CD4-positive, alpha-beta T cell (primary cell): ENCODE data around the gene SLC22A5. TPM values are rescaled to one million over a fixed set of nuclear protein-coding genes. Genes with fewer than 3 reads are reported as not detected.

Source experiments
- ATAC-seq: fragments of 200-7000 bp; cut with Tn5 transposase; one replicate; pipeline ENCODE4 v1.10.0; 2022; ENCODE audit warnings: mild to moderate bottlenecking; ENCODE audit not compliant: poor library complexity
- CTCF ChIA-PET: fragments of 350-600 bp; sonication (Branson Sonifier 250); formaldehyde crosslinking; loops from one replicate; lab custom pipeline; 2021; ENCODE audit warnings: antibody characterized with exemption, inconsistent platforms; lab: Charles Lee
- POLR2A ChIA-PET: fragments of 350-600 bp; sonication (Branson Sonifier 250); formaldehyde crosslinking; loops from one replicate; lab custom pipeline; 2021; ENCODE audit warnings: antibody characterized with exemption, inconsistent platforms; lab: Charles Lee
- DNase-seq, 14 experiments: peaks; one replicate each; pipeline ENCODE4 v3.0.0-alpha.2; 2013 to 2020; ENCODE audit warnings: mixed read lengths in 2 of 14
- H3K27ac ChIP-seq, 2 donors: one replicate each; pipeline versions ENCODE4 v1.5.1 to v1.7.0; 2013; ENCODE audit warnings: low read length in 2 of 2, low read depth in 1 of 2, mild to moderate bottlenecking in 1 of 2
- H3K27me3 ChIP-seq, 2 experiments: 1 replicate in 1 of 2; 2 replicates in 1 of 2; pipeline versions ENCODE4 v1.6.1 to v1.7.0; 2013; ENCODE audit warnings: low read length in 2 of 2, control low read depth in 1 of 2, mild to moderate bottlenecking in 1 of 2, moderate library complexity in 1 of 2; ENCODE audit not compliant: insufficient read depth in 2 of 2, control insufficient read depth in 1 of 2
- H3K36me3 ChIP-seq: one replicate; pipeline ENCODE4 v1.6.1; 2013; ENCODE audit warnings: low read length, control low read depth; ENCODE audit not compliant: insufficient read depth
- H3K4me1 ChIP-seq: one replicate; pipeline ENCODE4 v1.6.1; 2013; ENCODE audit warnings: low read length, control low read depth; ENCODE audit not compliant: insufficient read depth
- H3K4me3 ChIP-seq: one replicate; pipeline ENCODE4 v1.5.1; 2013; ENCODE audit warnings: mild to moderate bottlenecking, low read length, moderate library complexity
- H3K9me3 ChIP-seq, 2 experiments: 1 replicate in 1 of 2; 2 replicates in 1 of 2; pipeline versions ENCODE4 v1.6.1 to v1.7.0; 2013; ENCODE audit warnings: low read length in 2 of 2, mild to moderate bottlenecking in 2 of 2, control low read depth in 1 of 2, moderate library complexity in 1 of 2; ENCODE audit not compliant: control insufficient read depth in 1 of 2, insufficient read depth in 1 of 2
- H3K27ac Mint-ChIP-seq: one replicate; pipeline ENCODE4 v1.8.0; 2020; ENCODE audit warnings: mixed read lengths
- H3K27me3 Mint-ChIP-seq: one replicate; pipeline ENCODE4 v1.8.0; 2021; ENCODE audit warnings: mixed read lengths
- H3K36me3 Mint-ChIP-seq: one replicate; pipeline ENCODE4 v1.8.0; 2021; ENCODE audit warnings: low read depth, mixed read lengths
- H3K4me1 Mint-ChIP-seq: one replicate; pipeline ENCODE4 v1.8.0; 2021; ENCODE audit warnings: low read depth, mixed read lengths
- H3K4me3 Mint-ChIP-seq: one replicate; pipeline ENCODE4 v1.8.0; 2020; ENCODE audit warnings: mild to moderate bottlenecking, mixed read lengths
- H3K9me3 Mint-ChIP-seq: one replicate; pipeline ENCODE4 v1.8.0; 2020; ENCODE audit warnings: mixed read lengths
- intact Hi-C, 2 experiments: fragments of 100-400 bp; cut with DNase I in 1 of 2; cut with micrococcal nuclease in 1 of 2; formaldehyde crosslinking; loops; one replicate each; pipeline versions ENCODE4 v1.15.1 to v1.9.0; 2023 to 2025; cut with DNase I, micrococcal nuclease
- total RNA-seq, 174 experiments: library from RNA in 2 of 174; stranded (reverse) in 2 of 174; gene quantifications; one replicate each; pipeline ENCODE4 v1.2.3 and lab custom pipeline; 2021 to 2026
- TF ChIP-seq, protein P1 (sequence below): fragments of 200-600 bp; IDR thresholded peaks from one replicate; pipeline ENCODE4 v1.8.0; 2022; ENCODE audit warnings: antibody characterized with exemption, mild to moderate bottlenecking

The SLC22A5 gene
- total RNA-seq, 2 experiments from 2014 or later: 4.3 to 4.5 TPM

DNA sequence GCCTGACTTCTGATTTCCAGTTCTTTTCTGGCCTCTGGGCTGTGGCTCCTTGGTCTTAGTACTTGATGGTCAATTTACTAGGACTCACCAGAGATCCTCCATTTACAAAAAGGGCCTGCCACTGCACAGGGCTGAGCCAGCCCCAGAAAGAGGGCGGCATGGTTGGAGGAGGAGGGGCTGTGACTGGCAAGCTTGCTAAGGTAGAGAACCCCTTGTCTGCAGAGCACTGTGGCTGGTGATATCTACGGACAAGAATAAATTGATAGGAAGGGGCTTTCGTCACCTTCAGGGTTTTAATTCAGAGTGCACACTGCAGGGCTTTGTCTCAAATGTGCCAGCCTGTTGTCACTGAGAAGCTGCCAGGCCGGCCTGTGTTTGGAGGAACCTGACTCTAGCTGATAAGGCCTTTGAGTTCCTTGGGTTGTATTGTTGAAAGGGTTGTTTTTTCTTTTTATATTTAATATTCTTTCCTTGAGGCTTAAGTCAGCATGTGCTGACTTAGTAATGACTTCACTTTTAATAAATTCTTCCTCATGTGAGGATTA lies 15.1 kb downstream of the SLC22A5 start:
- no peaks in the 10 kb centered on the region for H3K36me3 Mint-ChIP-seq
- no peak overlapping the region for H3K4me3 Mint-ChIP-seq
- Histone ChIP-seq H3K9me3 (no peaks in the 10 kb centered on the region), H3K4me3 (no peak overlapping the region), H3K36me3 (peaks cover 2% of the 10 kb centered on the region), H3K27ac (no peak overlapping the region), H3K4me1 (peaks cover 27% of the 10 kb centered on the region), H3K27me3 (no peaks in the 10 kb centered on the region)
- ATAC-seq (no peak), DNase-seq (no peak)
- no peak overlapping the region for H3K27ac Mint-ChIP-seq
- POLR2A ChIA-PET: interaction anchor here (4.6 kb wide), 1 partner anchor 107 kb away, joined by 32 read pairs; the partner anchor contains the start of gene IRF1
- no peaks in the 10 kb centered on the region for H3K27me3 Mint-ChIP-seq
- CTCF ChIA-PET: interaction anchor here (7.1 kb wide), 1 partner anchor 116 kb away, joined by 104 read pairs; no protein-coding TSS in a partner anchor
- no peaks in the 10 kb centered on the region for H3K9me3 Mint-ChIP-seq
- intact Hi-C loops: loop anchor here (1.0 to 10.0 kb wide), 6 partner anchors 38 to 498 kb away; partner anchors contain the start of gene IL3 (in 1 of the 2)
- peaks cover 25% of the 10 kb centered on the region for H3K4me1 Mint-ChIP-seq
- TF ChIP-seq, protein P1, sequence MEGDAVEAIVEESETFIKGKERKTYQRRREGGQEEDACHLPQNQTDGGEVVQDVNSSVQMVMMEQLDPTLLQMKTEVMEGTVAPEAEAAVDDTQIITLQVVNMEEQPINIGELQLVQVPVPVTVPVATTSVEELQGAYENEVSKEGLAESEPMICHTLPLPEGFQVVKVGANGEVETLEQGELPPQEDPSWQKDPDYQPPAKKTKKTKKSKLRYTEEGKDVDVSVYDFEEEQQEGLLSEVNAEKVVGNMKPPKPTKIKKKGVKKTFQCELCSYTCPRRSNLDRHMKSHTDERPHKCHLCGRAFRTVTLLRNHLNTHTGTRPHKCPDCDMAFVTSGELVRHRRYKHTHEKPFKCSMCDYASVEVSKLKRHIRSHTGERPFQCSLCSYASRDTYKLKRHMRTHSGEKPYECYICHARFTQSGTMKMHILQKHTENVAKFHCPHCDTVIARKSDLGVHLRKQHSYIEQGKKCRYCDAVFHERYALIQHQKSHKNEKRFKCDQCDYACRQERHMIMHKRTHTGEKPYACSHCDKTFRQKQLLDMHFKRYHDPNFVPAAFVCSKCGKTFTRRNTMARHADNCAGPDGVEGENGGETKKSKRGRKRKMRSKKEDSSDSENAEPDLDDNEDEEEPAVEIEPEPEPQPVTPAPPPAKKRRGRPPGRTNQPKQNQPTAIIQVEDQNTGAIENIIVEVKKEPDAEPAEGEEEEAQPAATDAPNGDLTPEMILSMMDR: no peak

DNA sequence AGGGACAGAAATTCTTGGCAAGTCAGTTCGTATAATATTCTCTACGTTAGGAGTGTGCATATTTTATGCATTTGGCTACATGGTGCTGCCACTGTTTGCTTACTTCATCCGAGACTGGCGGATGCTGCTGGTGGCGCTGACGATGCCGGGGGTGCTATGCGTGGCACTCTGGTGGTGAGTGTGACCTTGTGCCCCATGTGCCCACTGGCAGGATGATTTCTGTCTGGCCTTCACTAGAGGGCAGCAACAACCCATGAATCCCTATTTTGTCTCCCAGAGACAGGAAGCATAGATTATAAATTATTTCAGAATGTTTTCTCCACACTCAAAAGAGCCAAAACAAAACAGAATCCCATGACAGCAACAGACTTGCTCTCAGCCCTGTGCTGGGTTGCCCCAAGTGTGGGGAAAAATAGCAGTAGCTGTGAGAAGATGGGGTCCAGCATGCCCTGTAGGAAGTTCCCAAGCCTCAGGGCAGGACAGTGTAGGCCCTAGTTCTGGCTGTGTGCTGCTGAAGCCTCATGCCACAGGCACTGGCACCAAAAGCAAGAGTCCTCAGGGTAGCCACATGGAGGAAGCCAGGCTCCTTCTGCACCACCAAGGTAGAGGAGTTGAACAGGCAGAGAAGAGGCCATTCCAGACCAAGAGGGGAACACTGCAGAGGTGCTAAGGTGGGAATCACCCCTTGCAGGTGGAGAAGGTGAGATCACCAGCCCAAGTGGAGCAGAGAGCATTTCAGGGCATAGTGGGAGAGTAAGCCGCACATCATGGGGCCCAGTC lies 16.0 kb downstream of the SLC22A5 start:
- Histone ChIP-seq H3K4me3 (no peak overlapping the region), H3K4me1 (peaks cover 30% of the 10 kb centered on the region), H3K36me3 (peaks cover 6% of the 10 kb centered on the region), H3K27me3 (no peaks in the 10 kb centered on the region), H3K9me3 (no peaks in the 10 kb centered on the region), H3K27ac (no peak overlapping the region)
- no peaks in the 10 kb centered on the region for H3K9me3 Mint-ChIP-seq
- H3K36me3 Mint-ChIP-seq: peaks cover under 1% of the 10 kb centered on the region
- TF ChIP-seq, protein P1: peak; percentile 81
- ChIA-PET CTCF (interaction anchor here (1.1 to 7.1 kb wide), 5 partner anchors 22 to 115 kb away, joined by 3 to 104 read pairs (median 5); partner anchors contain the start of genes IRF1 and SLC22A4), POLR2A (interaction anchor here (0.7 to 6.4 kb wide), 6 partner anchors 35 to 113 kb away, joined by 3 to 94 read pairs (median 6); partner anchors contain the start of gene IRF1)
- H3K27me3 Mint-ChIP-seq: no peaks in the 10 kb centered on the region
- DNase-seq (peak; percentile 43 to 87 (median 60)), ATAC-seq (peak; percentile 75)
- H3K4me1 Mint-ChIP-seq: peaks cover 29% of the 10 kb centered on the region
- peak overlapping the region; percentile 38 for H3K27ac Mint-ChIP-seq
- no peak overlapping the region for H3K4me3 Mint-ChIP-seq
- intact Hi-C loops: loop anchor here (1.0 to 10.0 kb wide), 10 partner anchors 25 to 497 kb away; partner anchors contain the start of gene IL3 (in 1 of the 2)

DNA sequence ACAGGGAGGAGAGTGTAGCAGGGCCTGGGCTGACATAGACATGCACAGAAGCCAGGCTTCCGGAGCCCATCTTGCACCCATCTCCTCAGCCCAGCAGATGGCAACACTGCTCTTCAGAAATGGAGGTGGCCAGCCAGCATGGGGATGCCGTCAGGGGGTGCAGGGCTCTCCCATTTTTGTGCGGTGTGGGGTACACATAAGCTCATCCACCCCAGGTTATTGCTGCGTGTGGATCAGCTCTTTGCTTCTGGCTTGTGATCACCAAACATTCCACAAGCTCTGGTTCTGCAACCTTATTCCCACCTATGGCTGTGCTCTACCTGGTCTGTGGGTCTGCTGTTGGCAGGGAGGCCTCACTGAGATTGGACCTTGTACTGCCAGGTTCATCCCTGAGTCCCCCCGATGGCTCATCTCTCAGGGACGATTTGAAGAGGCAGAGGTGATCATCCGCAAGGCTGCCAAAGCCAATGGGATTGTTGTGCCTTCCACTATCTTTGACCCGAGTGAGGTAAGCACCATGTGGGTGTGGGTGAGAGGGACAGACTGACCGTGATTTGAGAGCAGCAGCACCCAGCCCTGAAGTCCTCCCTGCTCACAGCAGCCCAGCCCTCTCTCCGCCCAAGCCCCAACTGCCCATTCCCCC lies 17.3 kb downstream of the SLC22A5 start:
- POLR2A ChIA-PET: interaction anchor here (0.6 to 6.4 kb wide), 17 partner anchors 10 to 434 kb away, joined by 3 to 94 read pairs (median 3); partner anchors contain the start of genes IRF1, RAD50 and SLC22A5
- Histone ChIP-seq H3K4me3 (no peak overlapping the region), H3K36me3 (peaks cover 6% of the 10 kb centered on the region), H3K27me3 (no peaks in the 10 kb centered on the region), H3K9me3 (no peaks in the 10 kb centered on the region), H3K4me1 (peaks cover 30% of the 10 kb centered on the region), H3K27ac (no peak overlapping the region)
- CTCF ChIA-PET: interaction anchor here (0.6 to 7.1 kb wide), 14 partner anchors 18 to 120 kb away, joined by 3 to 104 read pairs (median 5); partner anchors contain the start of genes IRF1, SLC22A4 and SLC22A5
- peaks cover 9% of the 10 kb centered on the region for H3K36me3 Mint-ChIP-seq
- H3K9me3 Mint-ChIP-seq: no peaks in the 10 kb centered on the region
- DNase-seq (peak; percentile 66 to 90 (median 75)), ATAC-seq (peak; percentile 92)
- no peaks in the 10 kb centered on the region for H3K27me3 Mint-ChIP-seq
- TF ChIP-seq, protein P1: peak; percentile 76
- no peak overlapping the region for H3K4me3 Mint-ChIP-seq
- intact Hi-C loops: loop anchor here (1.0 to 10.0 kb wide), 8 partner anchors 24 to 496 kb away; partner anchors contain the start of gene IL3 (in 1 of the 2)
- H3K4me1 Mint-ChIP-seq: peaks cover 31% of the 10 kb centered on the region
- peak overlapping the region; percentile 60 for H3K27ac Mint-ChIP-seq
